CD1c-positive myeloid dendritic cell (primary cell): ENCODE data around the gene MELK.
"Not testable (repeated sequence)": the region's sequence is repeated elsewhere in the genome, so short reads cannot be mapped to it uniquely, and the experiment has no call there.

Experiments
- DNase-seq: peaks from one replicate; pipeline ENCODE4 v3.0.0-alpha.2; 2016; ENCODE audit errors: extremely low spot score

The MELK gene

DNA sequence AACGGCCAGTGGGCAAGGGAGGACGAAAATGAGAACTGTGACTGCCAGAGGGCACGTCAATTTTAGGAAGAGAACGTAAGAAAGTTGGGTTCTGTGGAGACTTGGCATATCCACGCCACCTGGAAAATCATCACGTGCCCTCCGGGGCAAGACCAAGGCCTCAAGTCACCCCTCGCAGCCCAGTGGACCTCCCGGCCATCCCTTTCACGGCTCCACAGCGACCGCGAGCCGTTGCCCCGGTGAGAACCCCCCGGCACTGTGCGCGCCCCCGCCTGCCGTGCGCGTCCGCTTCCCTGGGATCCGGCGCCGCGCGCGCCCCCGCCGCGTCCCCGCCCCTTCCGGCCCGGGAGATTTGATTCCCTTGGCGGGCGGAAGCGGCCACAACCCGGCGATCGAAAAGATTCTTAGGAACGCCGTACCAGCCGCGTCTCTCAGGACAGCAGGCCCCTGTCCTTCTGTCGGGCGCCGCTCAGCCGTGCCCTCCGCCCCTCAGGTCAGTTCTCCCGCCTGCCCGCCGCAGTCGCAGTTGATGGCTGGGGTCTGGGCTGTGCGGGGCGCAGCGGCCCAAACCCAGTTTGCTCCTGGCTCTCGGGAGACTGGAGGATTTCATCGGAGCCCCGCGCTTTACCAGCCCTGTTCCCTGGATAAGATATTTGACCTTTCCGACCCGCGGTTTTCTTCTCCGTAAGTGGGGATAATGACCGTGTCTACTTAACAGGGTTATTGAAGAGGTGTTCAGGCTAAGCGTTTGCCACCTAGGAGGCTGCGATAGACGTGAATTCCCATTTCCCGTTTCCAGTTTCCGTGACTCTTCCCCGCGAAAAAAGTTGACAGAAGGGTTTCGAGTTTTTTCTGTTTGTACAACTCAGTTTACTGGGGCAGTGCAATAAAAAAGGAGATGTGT is at the start of gene MELK:
TSS of gene MELK (plus strand) at position 381 of the 904 bp plus-strand sequence. CDS start 8,787 bp downstream, outside the sequence.
- DNase-seq = peak; percentile 89

DNA sequence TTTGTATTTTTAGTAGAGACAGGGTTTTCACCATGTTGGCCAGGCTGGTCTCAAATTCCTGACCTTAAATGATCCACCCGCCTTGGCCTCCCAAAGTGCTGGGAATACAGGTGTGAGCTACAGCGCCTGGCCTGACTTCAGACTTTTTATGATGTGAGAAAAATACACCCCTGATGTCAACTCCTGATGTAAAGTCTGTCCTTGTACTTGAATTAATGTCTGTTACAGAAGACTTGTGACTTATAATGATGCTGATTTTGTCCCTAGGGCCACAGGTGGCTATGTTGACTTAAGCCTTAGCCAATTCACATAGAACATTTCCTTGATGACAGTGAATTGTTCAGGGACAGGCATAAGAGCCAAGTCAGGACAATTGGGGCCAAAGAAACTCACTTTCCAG is 42.5 kb upstream of the MELK start:
- no peak for DNase-seq

DNA sequence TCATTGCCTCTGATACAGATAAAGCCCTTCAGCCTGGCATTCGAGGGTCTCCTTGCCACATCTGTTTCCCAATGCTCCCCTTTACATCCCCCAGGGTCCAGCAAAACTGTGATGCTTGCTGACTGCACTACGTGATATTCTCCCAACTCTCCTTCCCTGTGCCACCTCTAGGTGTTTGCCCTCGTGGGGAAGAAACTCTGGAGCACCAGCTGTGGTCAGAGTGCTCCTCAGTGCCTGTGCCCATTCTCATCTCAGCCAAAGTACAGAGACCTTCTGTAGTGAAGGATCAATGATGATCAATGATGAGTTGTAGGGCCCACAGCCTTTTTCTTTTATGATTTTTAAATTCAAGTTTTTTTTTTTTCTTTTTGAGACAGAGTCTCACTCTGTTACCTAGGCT is 40.3 kb upstream of the MELK start:
- DNase-seq = no peak

DNA sequence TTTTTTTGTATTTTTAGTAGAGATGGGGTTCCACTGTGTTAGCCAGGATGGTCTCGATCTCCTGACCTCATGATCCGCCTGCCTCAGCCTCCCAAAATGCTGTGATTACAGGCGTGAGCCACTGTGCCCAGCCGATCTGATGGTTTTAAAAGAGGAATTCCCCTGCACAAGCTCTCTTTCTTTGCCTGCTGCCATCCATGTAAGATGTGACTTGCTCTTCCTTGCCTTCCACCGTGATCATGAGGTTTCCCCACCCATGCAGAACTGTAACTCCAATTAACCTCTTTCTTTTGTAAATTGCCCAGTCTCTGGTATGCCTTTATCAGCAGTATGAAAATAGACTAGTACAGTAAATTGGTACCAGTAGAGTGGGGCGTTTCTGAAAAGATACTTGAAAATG is 39.0 kb upstream of the MELK start:
- DNase-seq = not testable (repeated sequence)

DNA sequence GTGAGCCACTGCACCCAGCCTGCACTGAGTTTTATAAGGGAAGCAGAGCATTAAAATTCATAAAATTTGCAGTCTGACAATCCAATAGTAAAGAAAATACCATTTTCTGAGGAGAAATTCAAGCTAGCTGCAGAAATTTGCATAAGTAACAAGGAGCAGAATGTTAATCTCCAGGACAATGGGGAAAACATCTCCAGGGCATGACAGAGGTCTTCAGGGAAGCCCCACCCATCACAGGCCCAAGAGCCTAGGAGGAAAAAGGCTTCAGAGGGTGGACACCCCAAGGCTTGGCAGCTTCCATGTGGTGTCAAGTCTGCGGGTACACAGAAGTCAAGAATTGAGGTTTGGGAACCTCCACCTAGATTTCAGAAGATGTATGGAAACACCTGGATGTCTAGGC is 37.6 kb upstream of the MELK start:
- DNase-seq = no peak

DNA sequence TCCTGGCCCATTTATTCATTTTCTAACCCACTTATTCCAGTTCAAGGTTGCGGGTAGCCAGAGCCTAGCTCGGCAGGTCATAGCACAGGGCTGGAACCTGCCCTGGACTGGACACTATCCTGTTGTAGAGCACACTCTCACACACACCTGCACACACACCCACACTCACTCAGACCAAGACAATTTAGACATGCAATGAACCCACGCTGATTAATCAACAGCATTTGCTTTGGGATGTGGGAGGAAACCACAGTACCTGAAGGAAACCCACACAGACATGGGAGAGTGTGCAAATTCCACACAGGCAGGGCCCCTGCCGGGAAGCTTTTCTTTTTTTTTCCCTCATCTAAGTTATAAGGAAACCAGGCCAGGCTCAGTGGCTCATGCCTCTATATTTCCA is 34.8 kb upstream of the MELK start:
- no peak for DNase-seq

DNA sequence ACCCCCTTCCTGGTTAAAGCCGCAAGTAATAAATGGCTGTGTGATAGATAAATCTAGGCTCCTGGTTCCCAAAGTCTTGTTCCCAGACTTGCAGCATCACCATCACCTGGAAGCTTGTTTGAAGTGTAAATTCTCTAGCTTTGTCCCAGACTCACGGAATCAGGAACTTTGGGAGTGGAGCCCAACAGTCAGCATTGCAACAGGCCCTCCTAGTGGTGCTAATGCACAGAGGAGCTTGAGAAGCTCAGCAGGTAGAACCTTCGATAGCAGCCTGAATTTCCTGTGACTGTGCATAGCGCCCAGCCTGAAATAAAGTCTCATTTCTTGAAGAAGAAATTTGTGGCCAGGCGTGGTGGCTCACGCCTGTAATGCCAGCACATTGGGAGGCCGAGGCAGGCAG is 30.3 kb upstream of the MELK start:
- DNase-seq = no peak

DNA sequence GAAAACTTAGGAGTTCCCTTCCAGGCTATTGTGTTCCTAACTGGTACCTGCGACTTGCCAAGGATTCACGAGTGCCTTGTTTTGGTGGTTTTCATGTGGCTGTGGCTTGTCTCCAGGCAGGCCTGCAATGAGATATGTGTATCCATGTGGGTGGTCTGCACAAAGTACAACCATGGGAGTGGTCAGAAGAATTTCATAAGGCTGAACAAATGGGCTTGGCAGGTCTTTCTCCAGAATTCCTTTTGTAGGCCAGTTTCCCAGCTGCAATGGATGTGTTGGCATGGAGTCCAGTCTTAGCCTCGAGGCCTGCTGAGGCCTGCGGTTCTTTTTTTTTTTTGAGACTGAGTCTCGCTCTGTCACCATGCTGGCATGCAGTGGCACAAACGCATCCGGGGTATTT is 28.8 kb upstream of the MELK start:
- DNase-seq = no peak

DNA sequence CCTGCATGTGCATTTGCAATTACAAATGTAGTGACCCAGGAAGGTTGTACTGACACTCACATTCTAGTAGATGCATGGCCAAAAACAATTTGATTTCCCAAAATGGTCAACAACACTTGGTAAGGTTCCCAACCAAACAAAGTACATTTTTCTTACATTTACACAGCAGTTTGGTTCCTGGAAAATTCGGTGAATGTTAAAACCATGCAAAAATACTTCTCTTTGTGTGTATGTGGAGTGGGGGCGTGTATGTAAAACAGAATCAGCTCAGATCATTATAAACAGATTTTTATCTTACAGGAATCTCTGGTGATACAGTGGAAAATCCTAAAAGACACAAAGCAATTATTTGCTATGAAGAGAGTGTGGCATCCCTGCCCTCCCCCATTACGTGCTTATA is 25.1 kb upstream of the MELK start:
- no peak for DNase-seq

DNA sequence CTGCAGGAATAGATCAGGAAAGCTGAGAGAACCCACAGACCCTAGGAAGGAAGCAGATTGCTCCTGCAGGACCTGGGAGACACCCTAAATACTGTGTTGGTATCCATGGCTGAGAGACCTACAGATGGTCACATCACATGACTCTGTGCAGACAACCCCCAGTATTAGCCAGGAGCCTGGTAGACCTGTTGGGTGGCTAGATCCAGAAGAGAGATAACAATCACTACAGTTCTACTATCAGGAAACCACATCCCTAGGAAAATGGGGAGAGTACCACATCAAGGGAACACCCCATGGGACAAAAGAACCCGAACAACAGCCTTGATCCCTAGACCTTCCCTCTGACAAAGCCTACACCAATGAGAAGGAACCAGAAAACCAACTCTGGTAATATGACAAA is 24.2 kb upstream of the MELK start:
- DNase-seq = no peak

DNA sequence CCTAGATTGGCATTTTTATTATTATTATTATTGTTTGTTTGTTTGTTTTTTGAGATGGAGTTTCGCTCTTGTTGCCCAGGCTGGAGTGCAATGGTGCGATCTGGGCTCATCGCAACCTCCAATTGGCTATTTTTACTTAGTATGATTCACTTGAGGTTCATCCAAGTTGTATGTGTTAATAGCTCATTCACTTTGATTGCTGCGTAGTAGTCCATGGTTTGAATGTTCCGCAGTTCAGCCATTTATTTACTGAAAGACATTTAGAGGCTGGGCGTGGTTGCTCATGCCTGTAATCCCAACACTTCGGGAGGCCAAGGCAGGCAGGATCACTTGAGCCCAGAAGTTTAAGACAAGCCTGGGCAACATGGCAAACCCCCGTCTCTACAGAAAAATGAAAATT is 22.6 kb upstream of the MELK start:
- no peak for DNase-seq

DNA sequence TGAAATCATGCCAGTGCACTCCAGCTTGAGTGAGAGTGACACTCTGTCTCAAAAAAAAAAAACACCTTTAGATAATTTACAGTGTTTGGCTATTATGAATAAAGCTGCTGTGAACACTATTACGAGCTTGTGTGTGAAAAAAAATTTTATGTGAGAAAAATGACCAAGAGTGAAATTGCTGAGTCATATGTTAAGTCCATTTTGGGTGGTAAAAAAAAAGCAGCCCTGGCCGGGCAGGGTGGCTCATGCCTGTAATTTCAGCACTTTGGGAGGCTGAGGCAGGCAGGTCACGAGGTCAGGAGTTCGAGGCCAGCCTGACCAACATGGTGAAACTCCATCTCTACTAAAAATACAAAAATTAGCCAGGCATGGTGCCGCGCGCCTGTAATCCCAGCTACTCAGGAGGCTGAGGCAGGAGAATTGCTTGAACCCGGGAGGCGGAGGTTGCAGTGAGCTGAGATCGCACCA is 22.0 kb upstream of the MELK start:
- DNase-seq = not testable (repeated sequence)

DNA sequence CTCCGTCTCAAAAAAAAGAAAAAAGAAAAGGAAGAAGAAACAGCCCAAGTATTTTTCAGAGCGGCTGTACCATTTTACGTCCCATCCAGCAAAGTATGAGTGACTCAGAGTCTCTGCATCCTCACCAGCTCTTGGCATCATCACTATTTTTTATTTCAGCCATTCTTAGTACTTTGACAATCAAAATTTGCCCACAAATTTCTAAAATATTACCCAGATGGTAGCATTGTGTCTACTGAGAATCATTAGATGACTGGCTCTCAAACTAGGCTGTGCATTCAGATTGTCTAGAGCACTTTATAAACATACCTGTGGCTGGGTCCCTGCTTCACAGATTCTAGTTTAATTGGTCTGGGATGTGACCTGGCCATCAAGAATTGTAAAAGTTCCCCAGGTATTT is 21.6 kb upstream of the MELK start:
- DNase-seq = no peak

DNA sequence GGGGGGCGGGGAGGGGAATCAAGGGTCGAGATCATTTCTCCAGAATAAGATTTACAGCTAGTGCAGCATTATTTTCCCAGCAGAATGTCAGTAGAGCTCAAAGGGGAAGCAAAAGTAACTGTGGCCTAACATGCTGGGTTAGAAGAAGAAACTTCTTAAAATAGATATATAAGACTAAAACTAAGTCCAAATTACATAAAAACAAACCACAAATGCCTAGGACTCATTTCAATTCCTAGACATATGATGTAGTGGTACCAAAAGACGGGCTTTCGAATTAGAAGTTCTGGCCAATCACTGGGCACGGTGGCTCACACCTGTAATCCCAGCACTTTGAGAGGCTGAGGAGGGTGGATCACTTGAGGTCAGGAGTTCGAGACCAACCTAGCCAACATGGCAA is 20.8 kb upstream of the MELK start:
- DNase-seq = no peak

DNA sequence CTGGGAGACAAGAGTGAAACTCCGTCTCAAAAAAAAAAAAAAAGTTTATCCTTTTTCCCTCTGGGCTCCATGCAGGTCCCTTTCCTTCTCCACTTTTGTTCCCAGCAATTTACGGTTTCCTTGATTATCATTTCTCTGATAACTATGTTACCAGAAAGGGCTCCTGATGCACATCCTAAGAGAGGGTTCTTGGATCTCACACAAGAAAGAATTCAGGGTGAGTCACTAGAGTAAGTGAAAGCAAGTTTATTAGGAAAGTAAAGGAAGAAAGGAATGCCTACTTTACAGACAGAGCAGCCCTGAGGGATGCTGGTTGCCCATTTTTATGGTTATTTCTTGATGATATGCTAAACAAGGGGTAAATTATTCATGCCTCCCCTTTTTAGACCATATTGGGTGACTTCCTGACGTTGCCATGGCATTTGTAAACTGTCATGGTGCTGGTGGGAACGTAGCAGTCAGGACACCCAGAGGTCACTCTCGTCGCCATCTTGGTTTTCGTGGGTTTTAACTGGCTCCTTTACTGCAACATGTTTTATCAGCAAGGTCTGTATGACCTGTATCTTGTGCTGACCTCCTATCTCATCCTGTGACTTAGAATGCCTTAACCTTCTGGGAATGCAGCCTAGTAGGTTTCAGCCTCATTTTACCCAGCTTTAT is 13.5 kb upstream of the MELK start:
- no peak for DNase-seq

DNA sequence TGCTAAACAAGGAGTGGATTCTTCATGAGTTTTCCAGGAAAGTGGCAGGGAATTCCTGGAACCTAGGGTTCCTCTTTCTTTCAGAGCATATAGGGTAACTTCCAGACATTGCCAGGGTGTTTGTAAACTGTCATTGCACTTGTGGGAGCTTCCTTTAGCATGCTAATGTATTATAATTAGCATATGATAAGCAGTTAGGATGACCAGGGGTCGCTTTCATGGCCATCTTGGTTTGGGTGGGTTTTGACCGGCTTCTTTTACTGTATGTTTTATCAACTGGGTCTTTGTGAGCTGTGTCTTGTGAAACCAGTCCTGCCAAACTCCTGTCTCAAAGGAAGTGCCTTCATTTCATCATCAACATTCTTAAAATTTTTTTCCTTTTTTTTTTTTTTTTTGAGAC is 11.9 kb upstream of the MELK start:
- peak; percentile 31 for DNase-seq

DNA sequence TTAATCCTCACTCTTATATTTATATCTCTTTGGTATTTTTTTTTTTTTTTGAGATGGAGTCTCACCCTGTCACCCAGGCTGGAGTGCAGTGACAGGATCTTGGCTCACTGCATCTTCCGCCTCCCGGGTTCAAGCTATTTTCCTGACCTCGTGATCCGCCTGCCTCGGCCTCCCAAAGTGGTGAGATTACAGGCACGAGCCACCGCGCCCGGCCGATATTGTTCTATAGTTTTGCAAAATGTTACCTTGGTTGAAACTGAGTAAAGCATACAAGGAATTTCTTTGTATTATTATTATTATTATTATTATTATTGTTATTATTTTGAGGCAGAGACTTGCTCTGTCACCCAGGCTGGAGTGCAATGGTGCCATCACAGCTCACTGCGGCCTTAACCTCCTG is 9.9 kb upstream of the MELK start:
- DNase-seq = not testable (repeated sequence)

DNA sequence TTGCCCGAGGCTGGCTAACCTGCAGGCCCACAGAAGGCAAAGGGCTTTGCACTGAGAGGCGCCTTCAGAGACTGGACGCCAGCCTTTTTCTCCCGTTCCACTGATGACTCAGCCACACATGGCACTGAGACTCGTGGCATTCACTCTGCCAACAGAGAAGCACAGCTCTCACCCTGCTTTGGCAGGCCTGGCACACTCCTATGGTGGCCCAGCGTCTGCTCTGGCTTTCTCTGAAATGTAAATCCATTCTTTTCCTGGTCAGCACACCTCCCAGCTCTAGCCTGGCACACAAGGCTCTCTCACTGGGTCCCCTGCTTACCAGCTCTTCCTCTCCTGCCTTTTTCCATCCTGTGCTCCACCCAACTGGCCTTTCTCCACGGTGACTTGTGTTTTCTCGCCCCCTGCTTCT is 5.9 kb upstream of the MELK start:
- DNase-seq = no peak

DNA sequence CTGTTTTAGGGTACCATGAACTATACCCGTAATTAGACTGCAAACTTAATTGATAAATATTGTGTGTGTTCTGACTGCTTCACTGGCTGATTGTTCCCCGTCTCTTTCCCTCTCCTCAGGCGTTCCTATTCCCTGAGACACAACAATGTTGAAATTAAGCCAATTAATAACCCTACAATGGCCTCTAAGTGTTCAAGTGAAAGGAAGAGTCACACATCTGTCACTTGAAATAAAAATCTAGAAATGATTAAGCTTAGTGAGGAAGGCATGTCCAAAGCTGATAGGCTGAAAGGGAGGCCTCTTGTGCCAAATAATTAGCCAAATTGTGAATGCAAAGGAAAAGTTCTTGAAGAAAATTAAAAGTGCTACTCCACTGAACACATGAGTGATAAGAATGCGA is 4.0 kb upstream of the MELK start:
- not testable (repeated sequence) for DNase-seq

DNA sequence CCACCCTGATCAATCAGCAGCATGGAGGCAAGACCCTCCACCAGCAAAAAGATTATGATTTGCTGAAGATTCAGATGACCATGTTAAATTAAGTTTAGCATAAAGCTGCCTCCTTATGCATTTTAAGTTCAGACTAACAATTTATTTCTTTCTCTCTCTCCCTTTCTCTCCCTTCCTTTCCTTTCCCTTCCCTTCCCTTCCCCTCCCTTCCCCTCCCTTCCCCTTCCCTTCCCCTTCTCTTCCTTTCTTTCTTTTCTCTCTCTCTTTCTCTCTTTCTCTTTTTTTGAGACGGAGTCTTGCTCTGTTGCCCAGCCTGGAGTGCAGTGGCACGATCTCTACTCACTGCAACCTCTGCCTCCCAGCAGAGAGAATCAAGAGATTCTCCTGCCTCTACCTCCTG is 1.4 kb upstream of the MELK start:
- no peak for DNase-seq

DNA sequence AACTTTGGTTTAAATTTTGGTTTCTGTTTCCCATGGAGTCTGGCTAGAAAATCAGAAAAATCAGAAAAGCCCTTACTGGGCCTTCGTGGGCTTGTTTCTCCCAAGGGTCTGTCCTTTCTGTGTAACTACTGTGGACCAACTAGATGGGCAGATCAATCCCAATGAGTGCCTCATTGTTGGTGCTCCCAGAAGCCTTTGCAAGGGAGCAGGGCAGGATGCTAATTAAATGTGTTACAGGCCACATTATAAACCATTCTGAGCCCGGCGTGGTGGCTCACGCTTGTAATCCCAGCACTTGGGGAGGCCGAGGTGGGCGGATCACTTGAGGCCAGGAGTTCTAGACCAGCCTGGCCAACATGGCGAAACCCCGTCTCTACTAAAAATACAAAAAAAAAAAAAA is 1.4 kb downstream of the MELK start:
- DNase-seq = not testable (repeated sequence)

DNA sequence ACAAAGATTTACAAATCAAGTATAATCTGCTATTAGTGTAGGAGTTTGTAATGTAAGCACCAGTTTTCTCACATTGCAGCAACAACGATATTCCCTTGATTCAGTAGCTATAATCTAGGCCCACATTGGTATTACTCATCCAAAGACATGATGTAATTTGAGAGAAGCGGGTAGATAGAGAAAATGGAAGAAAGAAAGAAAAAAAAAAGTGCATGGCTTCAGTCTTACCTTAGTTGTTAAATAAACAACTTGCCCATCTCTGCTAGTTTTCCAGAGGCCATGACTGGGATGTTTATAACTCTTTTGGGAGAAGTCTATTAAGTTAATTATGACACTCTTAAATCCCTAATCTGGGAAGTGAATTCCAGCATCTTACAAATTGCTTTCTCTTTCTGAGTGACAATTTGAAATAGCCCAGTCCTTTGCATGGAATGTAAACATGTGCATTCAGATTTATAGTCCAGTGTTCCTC is 2.8 kb downstream of the MELK start:
- DNase-seq = no peak

DNA sequence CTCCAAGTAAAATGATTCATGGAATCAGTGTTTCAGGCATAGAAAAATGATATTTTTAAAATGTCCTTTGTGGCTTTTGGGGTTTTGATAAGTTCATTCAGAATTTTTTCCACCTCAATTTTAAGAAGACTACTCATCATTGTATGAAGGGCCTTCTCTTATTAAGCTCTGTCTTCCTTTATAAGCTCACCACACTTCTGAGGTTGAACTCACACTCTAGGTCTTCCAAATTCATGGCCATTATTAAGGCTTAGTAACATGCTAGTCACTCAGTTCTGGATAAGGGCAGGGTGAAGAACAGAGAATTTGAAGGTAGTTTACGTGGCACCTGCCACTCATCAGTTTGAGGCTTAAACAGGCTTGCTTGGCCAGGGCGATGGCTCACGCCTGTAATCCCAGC is 4.2 kb downstream of the MELK start:
- no peak for DNase-seq
